ENCODE measurements around the gene SGCA.

SGCA gene

DNA sequence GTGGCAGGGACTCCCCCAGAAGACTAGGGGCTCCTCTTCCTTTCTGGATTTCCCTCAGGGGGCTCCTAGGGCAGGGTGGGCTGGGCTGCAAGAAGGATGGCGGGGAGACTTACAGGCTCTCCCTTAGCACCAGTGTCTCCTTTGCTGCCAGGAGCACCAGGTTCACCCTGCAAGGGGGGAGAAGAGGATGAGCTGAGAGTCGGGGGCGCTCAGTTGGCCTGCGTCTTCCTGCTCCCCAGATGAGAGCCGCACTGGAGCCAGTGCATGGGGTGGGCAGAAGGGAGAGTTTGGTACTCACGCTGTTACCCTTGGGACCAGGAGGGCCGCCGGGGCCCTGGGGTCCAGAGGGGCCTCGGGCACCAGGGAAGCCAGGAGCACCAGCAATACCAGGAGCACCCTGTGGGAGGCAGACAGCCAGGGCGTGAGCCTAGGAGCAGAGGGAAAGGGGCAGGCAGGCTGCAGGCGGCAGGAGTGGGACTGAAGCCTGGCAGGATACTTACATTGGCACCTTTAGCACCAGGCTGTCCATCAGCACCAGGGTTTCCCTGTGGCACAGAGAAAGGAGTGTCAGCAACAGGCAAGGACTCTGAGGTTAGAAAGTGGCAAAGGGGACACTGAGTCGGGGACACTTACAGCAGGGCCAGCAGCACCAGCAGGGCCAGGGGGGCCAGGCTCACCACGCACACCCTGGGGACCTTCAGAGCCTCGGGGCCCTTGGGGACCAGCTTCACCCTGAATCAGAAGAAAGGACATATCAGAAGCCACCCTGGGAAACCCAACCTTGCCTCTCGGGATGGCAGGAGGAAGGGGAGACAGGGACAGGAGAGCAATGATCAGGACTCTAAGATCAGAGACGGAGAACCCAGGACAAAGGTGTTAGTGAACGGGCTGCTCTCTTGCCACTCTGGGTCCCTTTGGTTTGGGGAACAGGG, 29.4 kb downstream of the SGCA start:
- no peak for DNase-seq (ENCODE audit: low read depth)

DNA sequence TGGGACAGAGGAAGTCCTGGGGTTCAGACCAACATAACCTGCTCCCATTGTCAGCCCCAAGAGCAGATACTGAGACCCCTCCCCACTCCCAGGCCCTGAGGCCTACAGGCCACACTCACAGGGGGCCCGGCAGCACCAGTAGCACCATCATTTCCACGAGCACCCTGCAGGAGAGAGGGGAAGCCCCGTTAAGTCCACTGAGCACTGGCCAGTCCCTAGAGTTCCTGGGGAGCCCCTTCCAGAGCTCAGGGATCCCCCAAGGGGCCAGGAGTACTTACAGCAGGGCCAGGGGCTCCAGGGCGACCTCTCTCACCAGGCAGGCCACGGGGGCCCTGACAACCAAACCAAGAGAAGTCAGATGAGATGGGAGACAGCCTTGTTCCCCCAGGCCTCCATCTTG, 30.2 kb downstream of the SGCA start:
- DNase-seq (ENCODE audit: low read depth), result no peak

DNA sequence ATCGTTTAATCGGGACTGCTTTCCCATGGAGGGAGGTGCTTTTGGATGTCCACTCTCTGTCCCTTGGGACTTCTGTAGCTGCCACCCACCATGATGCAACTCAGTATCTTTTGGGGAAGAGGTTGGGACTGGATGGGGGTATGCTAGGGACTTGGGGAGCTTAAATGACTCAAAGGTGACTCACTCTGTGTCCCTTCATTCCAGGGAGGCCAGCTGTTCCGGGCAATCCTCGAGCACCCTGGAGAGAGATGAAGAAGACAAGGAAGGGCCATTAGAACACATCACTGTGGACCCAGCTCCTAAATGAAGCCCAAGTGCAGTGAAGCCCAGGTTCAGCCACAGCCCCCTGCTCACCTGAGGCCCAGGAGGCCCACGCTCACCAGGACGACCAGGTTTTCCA, 31.0 kb downstream of the SGCA start:
- no peak for DNase-seq (ENCODE audit: low read depth)

DNA sequence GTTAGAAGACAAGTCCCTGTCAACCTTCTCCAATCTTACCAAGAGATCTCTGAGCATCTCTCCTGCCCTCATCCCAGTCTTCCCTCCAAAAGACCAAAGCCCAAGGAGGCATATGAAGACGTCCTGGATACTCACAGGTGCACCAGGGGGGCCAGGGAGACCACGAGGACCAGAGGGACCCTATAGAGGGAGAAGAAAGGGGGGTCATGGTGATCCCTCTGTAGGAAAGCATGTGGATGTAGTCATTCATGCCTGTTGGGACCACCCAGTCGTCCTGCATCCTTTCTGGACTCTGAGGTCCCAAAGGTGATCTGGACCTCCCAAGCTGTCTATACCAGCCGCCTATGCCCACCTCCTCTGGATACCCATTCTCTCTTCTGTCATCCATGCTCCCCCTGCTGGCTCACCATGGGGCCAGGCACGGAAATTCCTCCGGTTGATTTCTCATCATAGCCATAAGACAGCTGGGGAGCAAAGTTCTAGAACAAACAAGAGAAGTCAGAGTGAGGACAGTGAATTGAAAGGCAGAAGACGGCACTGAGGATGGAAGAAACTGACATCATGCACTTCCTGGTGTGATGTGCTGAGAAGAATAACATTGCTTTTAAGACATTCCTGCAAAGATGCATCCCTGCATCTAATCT, 32.3 kb downstream of the SGCA start:
- DNase-seq (ENCODE audit: low read depth), result peak; percentile 69

DNA sequence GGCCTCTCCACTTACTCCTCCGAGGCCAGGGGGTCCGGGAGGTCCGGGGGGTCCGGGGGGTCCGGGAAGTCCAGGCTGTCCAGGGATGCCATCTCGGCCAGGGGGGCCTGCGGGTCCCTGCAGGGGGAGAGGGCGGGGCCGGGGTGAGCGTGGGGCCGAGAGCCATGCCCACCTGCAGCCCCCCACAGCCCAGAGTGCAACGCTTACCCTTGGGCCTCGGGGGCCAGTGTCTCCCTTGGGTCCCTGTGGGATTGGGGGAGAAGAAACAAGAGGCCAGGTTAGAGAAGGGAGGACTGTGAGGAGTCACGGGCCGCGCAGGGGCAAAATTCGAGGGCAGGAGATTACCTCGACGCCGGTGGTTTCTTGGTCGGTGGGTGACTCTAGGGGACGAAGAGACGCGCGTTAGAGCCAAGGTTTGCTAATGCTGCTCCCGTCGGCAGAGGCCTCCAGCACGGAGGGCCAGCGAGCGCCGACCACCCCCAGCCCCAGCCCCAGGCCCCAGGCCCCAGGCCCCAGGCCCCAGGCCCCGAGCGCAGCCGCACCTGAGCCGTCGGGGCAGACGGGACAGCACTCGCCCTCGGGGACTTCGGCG, 33.5 kb downstream of the SGCA start:
- DNase-seq (ENCODE audit: low read depth), result no peak

DNA sequence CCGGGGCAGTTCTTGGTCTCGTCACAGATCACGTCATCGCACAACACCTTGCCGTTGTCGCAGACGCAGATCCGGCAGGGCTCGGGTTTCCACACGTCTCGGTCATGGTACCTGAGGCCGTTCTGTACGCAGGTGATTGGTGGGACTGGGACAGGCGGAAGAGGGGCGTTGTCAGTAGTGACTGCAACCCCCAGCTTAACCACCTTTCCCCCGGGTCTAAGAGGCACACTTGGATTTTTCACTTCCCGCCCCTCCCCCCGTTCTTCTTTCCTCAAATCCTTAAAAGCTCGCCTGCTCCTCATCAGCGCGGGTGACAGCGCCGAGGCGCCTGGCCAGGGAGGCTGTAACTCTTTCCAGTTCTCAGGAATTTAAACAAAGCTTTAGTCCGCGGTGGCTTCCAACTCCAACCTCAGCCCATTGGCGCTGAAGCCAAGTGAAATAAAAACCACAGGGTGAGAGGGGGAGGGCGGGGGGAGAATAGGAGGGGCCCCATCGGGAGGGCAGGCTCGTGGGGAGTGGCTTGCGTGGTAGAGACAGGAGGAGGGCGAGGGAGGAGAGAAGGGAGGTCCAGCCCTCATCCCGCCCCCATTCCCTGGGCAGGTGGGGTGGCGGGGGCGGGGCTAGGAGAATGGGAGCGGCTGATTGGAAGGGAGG, 34.1 kb downstream of the SGCA start:
- DNase-seq (ENCODE audit: low read depth), result peak; percentile 97

DNA sequence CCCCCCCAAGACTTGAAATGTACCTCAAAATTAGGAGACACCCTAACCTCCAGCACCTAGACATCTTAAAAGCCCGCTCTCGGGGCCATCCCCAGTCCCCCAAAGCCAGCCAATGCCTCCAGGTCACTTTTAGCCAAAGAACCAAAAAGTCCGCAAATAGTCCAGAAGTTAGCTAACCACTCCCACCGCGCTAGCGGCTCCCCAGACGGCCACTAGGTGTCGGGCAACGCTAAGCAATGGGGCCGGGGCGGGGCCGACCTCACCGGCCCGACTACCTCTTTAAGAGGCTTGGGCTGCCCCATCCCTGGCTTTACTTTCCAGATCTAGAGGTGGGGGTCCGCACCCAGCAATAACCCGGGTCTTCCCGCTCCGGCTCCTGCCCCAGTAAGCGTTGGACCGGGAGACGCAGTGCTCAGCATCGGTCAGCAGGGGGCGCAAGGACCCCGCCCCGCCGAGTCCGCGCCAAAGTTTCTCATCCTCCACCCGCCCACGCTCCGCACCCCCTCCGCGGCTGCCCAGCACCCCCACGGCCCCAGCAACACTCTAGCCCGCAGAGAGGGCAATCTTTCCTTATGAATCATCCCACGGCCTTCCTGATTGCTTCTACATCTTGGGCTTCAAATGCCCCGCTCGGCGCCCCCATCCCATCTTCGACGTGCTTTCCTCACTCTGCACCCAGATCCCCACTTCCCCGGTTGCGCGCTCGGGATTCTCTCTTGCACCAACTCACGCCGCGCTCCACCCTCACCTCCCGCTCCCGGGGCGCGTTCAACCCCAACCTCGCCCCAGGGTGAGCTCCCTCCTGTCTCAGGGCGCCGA, 34.9 kb downstream of the SGCA start:
- peak; percentile 88 for DNase-seq (ENCODE audit: low read depth)

DNA sequence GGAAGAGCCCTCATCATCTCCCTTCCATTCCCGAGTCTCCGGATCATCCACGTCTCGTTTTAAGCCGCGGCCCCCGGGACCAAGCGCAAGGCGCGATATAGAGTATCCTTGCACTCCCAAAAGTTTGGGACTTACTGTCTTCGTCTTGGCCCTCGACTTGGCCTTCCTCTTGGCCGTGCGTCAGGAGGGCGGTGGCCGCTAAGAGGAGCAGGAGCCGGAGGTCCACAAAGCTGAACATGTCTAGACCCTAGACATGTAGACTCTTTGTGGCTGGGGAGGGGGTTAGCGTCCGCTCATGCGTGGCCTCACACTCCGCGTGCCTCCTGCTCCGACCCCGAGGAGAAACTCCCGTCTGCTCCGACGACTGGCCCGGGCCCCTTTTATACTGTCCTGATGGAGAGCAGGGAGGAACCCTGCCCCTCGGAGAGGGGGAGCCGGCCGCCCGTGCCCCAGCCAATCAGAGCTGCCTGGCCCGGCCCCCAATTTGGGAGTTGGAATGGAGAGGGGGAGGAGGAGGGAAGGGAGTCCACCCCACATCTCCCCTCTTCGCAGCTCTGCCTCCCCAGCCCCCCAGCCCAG, 35.6 kb downstream of the SGCA start, which contains the start of gene COL1A1:
Gene COL1A1 (minus strand): TSS at position 356 of the 579 bp plus-strand sequence. CDS start 118 bp downstream, at position 238.
- DNase-seq (ENCODE audit: low read depth), result peak; percentile 74

DNA sequence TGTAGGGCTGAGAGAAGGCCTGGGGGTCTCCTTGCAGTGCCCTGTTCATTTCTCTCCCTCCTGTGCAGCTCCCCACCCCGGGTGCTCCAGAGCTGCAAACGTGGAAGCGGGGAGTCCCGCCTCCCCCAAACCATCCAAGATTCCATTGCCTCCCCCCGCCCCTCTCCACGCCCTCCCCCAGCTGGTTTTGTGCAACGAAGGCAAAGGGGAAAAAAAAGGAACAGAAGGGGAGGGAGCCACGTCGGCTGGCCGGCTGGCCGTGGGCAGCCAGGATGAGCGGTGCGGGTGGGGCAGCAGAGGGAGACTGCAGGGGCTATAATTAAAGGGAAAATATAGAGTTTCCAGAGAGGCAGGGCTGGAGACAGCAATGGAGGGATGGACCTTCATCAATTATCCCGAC, 37.3 kb downstream of the SGCA start:
- DNase-seq (ENCODE audit: low read depth), result no peak

DNA sequence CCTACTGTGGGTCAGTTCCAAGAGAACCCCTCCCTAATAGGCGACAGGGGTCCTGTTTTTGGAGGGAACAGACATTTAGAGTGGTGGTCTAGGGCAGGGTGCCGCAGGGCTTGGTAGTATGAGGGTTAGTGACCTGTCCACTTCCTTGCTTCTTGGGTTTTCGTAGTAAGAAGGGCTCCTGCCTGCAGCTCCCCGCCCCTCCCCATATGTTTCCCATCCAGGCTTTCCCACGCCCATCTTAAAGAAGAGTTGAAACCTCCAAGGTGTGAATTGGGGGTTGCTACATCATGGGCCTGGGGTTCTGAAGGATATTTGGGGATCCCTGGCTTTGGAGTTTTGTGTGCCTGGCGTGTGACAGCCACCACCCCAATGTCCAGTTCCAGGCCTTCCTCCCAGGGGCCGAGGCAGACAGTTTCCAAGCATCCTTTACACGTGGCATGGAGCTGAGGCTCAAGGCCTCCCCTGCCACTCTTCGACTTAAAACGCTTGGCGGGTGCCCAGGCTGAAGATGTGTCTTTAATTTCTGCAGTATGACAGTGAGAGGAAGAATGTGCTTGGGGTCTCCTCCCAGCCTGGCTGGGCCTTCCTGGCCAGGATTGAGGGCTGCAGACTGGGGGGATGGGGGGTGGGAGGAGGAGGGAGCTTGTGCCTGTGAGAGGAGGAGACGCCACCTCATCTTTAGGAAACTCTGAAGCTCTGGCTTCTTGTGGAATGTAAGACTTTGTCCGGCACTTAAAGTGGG, 38.0 kb downstream of the SGCA start:
- DNase-seq (ENCODE audit: low read depth), result no peak

DNA sequence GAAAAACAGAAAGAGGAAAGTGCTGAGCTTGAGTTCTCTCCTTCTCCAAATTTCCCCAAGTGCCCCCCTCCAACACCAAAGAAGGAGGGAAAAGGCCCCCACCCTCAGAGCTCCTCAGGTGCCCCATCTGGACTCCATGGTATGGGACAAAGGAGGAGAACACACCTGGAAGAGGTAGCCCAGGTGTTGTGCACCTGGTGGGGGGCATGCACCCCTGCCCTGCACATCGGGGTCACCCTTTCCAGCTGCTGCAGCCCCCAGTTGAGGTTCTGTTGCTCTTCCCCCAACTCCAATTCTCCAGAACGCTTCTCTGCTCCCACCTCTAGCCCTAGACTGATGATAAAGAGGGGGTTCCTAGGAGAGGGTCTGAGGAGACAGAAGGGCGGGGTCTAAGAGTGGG, 38.6 kb downstream of the SGCA start:
- DNase-seq (ENCODE audit: low read depth), result no peak

DNA sequence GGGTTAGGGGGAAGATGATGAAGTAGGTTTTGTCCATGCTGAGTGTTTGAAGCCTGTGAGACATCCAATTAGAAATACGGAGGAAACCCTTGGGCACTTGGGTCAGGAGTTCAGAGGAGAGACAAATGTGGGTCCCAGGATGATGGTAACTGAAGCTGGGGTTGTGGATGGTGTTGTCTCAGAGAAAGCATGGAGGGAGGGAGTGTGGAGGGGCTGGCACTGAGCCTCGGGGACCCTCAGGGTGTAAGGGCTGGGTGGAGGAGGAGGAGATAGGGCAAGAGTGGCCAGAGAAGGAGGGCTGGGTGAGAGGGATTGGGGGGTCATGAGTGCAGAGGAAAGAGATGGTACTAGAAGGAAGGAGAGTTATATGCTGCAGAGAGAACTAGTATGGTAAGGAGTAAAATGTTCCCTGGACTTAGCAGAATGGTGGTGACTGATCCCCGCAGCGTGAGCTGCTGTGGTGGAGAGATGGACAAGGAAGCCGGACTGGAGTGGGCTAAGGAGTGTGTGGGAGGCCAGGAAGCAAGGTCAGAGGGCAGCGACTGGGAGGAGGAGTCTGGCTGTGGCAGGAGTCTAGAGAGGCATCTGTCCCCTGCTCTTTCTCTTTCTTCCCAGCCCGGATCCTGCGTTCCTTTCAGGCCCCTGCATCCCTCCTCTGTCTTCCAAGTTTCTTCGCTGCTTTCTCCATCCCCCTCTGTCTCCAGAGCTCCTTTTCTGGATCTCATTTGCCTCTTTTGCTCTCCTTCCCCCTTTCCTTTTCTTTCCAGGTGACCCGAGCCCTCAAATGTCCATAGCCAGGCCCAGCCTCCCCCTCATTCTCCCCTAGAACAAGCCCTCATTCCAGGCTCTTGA, 39.5 kb downstream of the SGCA start:
- no peak for DNase-seq (ENCODE audit: low read depth)

DNA sequence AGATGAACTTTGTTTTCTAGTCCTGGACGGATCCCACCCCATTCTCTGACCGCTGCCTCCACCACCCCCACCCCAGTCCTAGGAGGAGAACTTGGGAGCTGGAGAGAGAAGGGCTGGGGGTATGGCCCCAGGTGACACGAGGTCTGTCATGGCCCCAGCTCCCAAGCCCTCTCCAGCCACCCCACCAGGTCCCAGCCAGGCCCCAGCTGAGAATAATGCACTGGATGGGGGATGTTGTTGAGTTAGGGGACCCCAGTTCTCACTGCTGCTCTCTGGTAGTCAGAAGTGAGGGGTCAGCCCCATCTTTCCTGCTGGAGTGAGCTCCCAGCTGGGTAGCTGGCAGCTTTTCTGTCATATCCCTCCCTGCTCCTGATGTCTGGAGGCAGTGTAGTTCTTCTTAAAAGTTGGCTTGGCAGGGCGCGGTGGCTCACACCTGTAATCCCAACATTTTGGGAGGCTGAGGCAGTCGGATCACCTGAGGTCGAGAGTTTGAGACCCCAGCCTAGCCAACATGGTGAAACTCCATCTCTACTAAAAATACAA, 40.2 kb downstream of the SGCA start:
- no peak for DNase-seq (ENCODE audit: low read depth)

DNA sequence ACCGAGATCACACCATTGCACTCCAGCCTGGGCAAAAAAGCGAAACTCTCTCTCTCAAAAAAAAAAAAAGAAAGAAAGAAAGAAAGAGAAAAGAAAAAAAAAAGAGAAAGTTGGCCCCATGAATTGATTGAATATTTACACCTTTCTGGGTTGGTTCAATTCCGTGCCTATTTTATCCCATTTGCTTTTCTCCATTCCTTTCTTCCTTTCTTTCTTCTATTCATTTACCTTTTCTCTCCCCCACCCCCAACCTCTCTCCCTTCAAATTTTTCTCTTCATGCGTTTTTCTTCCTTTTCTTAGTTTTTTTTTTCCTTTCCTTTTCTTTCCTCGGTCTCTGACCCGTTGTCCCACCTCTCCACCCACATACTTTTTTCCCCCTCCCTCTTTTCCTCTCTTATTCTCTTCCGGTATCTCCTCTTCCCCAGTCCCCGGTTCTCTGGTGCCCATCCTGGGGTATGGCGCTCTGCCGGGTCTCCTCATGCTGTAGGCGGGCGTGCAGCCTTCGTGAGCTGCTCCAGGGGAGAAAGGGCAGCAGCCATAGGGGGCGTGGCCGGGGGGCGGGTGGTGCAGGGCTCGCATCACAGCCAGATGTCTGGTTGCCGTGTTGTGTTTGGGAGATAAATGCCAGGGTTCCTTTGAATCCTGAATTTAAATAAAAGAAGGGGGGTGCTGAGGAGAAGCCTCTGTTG, 40.9 kb downstream of the SGCA start:
- DNase-seq (ENCODE audit: low read depth), result no peak

DNA sequence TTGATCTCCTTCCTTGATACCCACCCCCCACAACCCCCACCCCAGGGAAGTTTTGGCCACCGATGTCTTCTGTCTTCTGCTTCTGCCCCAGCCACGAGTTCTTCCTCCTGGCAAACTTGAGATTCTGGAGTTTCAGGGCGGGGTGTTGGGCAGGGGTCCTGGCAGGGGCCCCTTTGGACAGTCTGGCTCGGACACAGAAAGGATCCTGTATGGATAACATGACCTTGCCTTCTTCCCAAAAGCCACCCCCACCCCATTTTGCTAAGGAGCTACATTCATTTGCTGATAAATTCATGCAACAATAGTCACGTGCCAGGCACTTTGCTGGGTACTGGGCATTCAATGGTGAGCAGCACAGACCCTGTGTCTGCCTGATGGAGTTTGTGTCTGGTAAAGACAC, 41.5 kb downstream of the SGCA start:
- no peak for DNase-seq (ENCODE audit: low read depth)

DNA sequence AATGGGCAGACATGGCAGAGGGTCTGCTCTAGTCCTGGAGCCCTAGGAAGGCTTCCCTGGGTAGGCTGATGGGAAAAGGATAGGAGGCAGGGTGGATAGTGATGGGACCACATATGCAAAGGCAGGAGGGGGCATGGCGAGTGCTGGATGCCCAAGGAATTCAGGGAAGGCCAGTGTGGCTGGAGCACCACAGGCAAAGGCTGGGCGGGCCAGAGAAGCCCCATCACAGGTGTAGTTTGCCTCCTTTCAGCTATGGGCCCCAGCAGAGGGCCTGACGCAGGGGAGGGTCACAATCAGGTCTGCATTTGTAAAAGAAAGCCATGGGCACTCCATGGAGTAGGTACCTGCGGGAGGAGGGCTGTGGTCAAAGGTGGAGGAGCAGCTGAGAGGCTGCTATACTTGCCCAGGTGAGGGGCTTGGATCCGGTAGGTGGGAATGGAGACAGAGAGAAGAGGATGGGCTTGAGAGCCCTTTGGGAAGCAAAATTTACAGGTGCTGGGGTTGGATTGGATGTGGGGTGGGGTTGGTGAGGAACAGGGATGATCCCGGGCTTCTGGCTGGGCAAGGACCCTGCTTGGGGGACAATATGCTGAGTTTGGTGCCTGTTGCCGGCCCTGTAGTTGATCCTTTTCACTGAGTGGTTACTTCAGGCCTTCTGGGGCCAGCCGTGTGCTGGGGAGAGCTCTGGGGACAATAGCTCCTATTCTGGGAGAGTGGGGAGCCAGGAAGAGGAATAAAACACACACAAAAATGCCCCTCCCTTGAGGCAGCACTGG, 42.2 kb downstream of the SGCA start:
- no peak for DNase-seq (ENCODE audit: low read depth)

DNA sequence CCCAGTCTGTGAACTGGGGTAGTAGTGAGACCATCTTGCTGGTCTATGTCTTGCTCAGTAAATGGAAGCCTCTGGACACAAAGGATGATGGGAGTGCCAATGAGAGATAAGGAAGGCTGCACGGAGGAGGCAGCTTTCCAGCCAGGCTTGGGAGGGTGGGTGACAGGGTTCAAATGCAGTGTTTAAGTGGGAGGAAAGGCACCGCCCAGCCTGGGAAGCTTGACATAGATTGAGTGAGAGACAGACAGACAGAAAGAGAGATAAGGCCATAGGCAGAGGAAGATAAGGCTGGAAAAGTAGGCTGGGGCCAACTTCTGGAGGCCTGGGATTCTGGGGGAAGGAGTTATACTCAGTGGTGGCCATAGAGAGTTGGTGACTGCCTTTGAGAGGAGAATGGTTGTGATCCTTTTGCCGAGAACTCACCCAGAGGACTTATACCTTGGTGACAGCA, 42.8 kb downstream of the SGCA start:
- peak; percentile 88 for DNase-seq (ENCODE audit: low read depth)

DNA sequence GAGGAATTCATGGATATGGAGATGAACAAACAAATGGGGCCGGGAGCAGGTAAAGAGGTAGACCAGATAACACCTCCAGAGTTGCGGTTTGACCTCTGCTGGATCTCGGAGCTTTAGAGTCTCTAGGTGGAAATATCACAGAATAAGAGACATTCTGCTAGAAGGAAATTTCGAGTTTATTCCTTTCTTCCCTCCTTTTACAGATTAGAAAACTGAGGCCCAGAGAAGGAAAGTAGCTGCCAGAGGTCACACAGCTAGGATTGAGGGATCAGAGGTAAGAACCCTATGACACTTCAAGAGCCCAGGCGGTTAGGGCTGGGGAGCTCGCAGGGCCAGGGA, 43.3 kb downstream of the SGCA start:
- no peak for DNase-seq (ENCODE audit: low read depth)

All from amniotic epithelial cell (primary cell).